Kidney (tissue), 14 donors: ENCODE data around the gene TMEM51. TPM values are rescaled to one million over a fixed set of nuclear protein-coding genes. Genes with fewer than 3 reads are reported as not detected.

ENCODE experiments used
- DNase-seq, 5 donors: peaks; one replicate each; pipeline ENCODE4 v3.0.0-alpha.2; 2013 to 2020
- FAIRE-seq: peaks from 2 replicates; lab custom pipeline; 2012; peaks lifted over from hg19 to GRCh38; lab: Jason Lieb, UNC
- H3K27ac ChIP-seq, 2 donors: one replicate each; pipeline ENCODE4 v1.7.0; 2013; ENCODE audit warnings: low read depth in 2 of 2, low read length in 2 of 2, inconsistent platforms in 1 of 2
- H3K27me3 ChIP-seq: one replicate; pipeline ENCODE4 v1.7.1; 2013; ENCODE audit warnings: low read length, inconsistent platforms; ENCODE audit not compliant: control insufficient read depth, insufficient read depth
- H3K36me3 ChIP-seq, 3 donors: one replicate each; pipeline versions ENCODE4 v1.7.0 to v1.7.1; 2013; ENCODE audit warnings: low read length in 3 of 3, control low read depth in 1 of 3, inconsistent platforms in 1 of 3; ENCODE audit not compliant: insufficient read depth in 3 of 3, control insufficient read depth in 2 of 3
- H3K4me1 ChIP-seq, 3 donors: one replicate each; pipeline versions ENCODE4 v1.7.0 to v1.7.1; 2013; ENCODE audit warnings: low read length in 3 of 3, inconsistent platforms in 1 of 3, low read depth in 1 of 3; ENCODE audit not compliant: control insufficient read depth in 2 of 3, insufficient read depth in 2 of 3
- H3K4me3 ChIP-seq, 3 donors: one replicate each; pipeline versions ENCODE4 v1.7.0 to v1.8.1; 2013; ENCODE audit warnings: low read length in 3 of 3, control low read depth in 1 of 3, inconsistent platforms in 1 of 3
- H3K9ac ChIP-seq, 3 donors: one replicate each; pipeline versions ENCODE4 v1.7.0 to v1.7.1; 2013; ENCODE audit warnings: low read length in 3 of 3, control low read depth in 1 of 3, inconsistent platforms in 1 of 3
- H3K9me3 ChIP-seq, 3 donors: one replicate each; pipeline versions ENCODE4 v1.7.0 to v1.7.1; 2013; ENCODE audit warnings: low read length in 3 of 3, control low read depth in 1 of 3, inconsistent platforms in 1 of 3; ENCODE audit not compliant: control insufficient read depth in 2 of 3, insufficient read depth in 1 of 3
- intact Hi-C: fragments of 100-400 bp; cut with DNase I; formaldehyde crosslinking; loops from one replicate; pipeline ENCODE4 v1.11.1; 2022
- polyA plus RNA-seq: library from polyadenylated mRNA; stranded (reverse); fragments of 350-450 nt; fragmentation: Illumina TruSeq; extraction: RNeasy Lipid Tissue Mini Kit (QIAGEN cat#74804); gene quantifications from one replicate; pipeline ENCODE4 v1.2.3, GENCODE V29; 2014; ENCODE audit warnings: low read depth, low replicate concordance; ENCODE audit not compliant: insufficient read depth
- total RNA-seq: library from RNA; stranded (reverse); fragmentation: NEBNext Ultra II Directional; extraction: Animal tissue kit (Norgen Biotek cat#: 25700); gene quantifications from one replicate; pipeline ENCODE4 v1.2.1, GENCODE V29; 2021
- TF ChIP-seq, protein P1 (sequence below): IDR thresholded peaks from 3 replicates; pipeline ENCODE4 v1.5.1; 2012; ENCODE audit warnings: mild to moderate bottlenecking, moderate library complexity, borderline replicate concordance; ENCODE audit not compliant: insufficient read depth; ENCODE audit errors: extremely low read depth
- donor health status: control.
- donor health status: control.
- donor health status: control.
- donor health status: control.
- donor health status: control.
- donor health status: DM: yes; HTN: yes; CAD: no.
- donor health status: Normal renal cell carcinoma (clear cell type).

The TMEM51 gene
- total and polyA plus RNA-seq, 2 donors from 2014 or later: 38.1 to 48.4 TPM

- intact Hi-C loops: loop anchor here (5.0 kb wide), 1 partner anchor 122 kb away; no protein-coding TSS in a partner anchor
- TF ChIP-seq, protein P1, sequence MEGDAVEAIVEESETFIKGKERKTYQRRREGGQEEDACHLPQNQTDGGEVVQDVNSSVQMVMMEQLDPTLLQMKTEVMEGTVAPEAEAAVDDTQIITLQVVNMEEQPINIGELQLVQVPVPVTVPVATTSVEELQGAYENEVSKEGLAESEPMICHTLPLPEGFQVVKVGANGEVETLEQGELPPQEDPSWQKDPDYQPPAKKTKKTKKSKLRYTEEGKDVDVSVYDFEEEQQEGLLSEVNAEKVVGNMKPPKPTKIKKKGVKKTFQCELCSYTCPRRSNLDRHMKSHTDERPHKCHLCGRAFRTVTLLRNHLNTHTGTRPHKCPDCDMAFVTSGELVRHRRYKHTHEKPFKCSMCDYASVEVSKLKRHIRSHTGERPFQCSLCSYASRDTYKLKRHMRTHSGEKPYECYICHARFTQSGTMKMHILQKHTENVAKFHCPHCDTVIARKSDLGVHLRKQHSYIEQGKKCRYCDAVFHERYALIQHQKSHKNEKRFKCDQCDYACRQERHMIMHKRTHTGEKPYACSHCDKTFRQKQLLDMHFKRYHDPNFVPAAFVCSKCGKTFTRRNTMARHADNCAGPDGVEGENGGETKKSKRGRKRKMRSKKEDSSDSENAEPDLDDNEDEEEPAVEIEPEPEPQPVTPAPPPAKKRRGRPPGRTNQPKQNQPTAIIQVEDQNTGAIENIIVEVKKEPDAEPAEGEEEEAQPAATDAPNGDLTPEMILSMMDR: no peak
- Histone ChIP-seq H3K27ac (no peak overlapping the region), H3K9me3 (no peaks in the 10 kb centered on the region), H3K4me3 (peak overlapping the region in 2 of 3 donors; percentile 3 to 4), H3K36me3 (no peaks in the 10 kb centered on the region), H3K27me3 (no peaks in the 10 kb centered on the region), H3K4me1 (peaks cover 0 to 11% (median 5%) of the 10 kb centered on the region in 3 donors), H3K9ac (no peak overlapping the region)
- DNase-seq: no peak
- no peak for FAIRE-seq
Measured at GRCh38 chr1:15150376-15150775, 3.2 kb upstream of the TMEM51 start.

DNA sequence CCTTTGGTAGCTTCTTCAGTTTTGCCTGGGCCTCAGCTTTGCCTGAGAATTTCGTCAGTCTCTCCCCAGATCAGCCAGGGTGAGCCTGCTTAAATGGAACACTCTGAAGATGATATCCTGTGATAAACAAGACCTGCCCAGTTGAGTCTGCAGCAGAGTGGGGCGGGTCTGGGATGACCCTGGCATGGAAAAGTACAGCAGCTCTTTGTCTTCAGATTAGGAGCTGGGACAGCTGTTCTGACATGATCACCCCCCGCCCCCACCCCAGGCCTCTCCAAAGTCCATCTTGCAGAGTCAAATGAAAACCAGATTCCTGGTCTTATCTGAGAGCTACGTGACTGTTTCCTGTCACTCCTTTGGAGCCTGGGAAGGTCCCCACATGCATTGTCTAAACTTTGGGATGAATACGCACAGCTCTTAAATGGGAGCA is 2.2 kb upstream of the TMEM51 start:
- TF ChIP-seq, protein P1: no peak
- no peaks in the 10 kb centered on the region for H3K27me3 ChIP-seq
- no peak for FAIRE-seq
- intact Hi-C loops: loop anchor here (5.0 kb wide), 1 partner anchor 121 kb away; no protein-coding TSS in a partner anchor
- no peaks in the 10 kb centered on the region for H3K36me3 ChIP-seq
- no peak overlapping the region for H3K27ac ChIP-seq
- peak overlapping the region in 1 of 3 donors; percentile 89 for H3K9ac ChIP-seq
- H3K9me3 ChIP-seq: no peaks in the 10 kb centered on the region
- no peak for DNase-seq
- H3K4me3 ChIP-seq: peak overlapping the region in 1 of 3 donors; percentile 97
- peaks cover 0 to 21% (median 12%) of the 10 kb centered on the region in 3 donors for H3K4me1 ChIP-seq

- H3K36me3 ChIP-seq: no peaks in the 10 kb centered on the region
- peak overlapping the region in 1 of 3 donors; percentile 89 for H3K9ac ChIP-seq
- intact Hi-C loops: loop anchor here (5.0 kb wide), 1 partner anchor 120 kb away; no protein-coding TSS in a partner anchor
- TF ChIP-seq, protein P1: no peak
- no peak for FAIRE-seq
- H3K9me3 ChIP-seq: no peaks in the 10 kb centered on the region
- DNase-seq: no peak
- peak overlapping the region in 2 of 3 donors; percentile 71 to 97 for H3K4me3 ChIP-seq
- peaks cover 0 to 23% (median 12%) of the 10 kb centered on the region in 3 donors for H3K4me1 ChIP-seq
- no peaks in the 10 kb centered on the region for H3K27me3 ChIP-seq
- peak overlapping the region; percentile 48 to 70 for H3K27ac ChIP-seq
Measured at GRCh38 chr1:15151871-15152270, 1.7 kb upstream of the TMEM51 start.
